GM21723 (cell line): Measurements from ENCODE around the gene RBM11.

Experiments
- ATAC-seq: cut with Tn5 transposase; IDR thresholded peaks from one replicate; pipeline ENCODE4 v1.9.1; 2021; ENCODE audit warnings: mild to moderate bottlenecking, moderate library complexity; ENCODE audit not compliant: unreplicated experiment

Gene RBM11

DNA sequence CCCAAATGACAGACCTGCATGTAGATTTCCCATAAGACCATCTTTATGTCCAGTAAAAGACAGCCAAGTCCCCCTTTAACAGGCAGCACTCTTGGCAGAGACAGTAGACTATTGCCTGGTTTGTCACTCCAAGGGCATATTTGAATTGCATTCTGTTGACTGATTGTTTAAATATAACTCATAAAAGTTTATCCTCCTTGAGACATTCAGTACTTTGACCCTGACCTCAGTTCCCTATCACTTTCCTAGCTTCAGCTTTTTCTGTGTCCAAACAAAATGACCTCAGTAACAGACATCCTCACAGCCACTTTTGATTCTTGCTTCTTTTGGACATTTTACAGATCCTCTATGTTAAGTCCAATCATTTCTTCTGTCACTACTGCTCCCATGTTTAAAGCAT, 51.1 kb downstream of the RBM11 start:
- no peak for ATAC-seq

- ATAC-seq, result no peak
Measured at GRCh38 chr21:14270631-14271030, 54.7 kb downstream of the RBM11 start.

GRCh38 chr21:14271053-14271452, 55.1 kb downstream of the RBM11 start:
- ATAC-seq, result no peak

- no peak for ATAC-seq
Measured at GRCh38 chr21:14271641-14272040, 55.7 kb downstream of the RBM11 start.

DNA sequence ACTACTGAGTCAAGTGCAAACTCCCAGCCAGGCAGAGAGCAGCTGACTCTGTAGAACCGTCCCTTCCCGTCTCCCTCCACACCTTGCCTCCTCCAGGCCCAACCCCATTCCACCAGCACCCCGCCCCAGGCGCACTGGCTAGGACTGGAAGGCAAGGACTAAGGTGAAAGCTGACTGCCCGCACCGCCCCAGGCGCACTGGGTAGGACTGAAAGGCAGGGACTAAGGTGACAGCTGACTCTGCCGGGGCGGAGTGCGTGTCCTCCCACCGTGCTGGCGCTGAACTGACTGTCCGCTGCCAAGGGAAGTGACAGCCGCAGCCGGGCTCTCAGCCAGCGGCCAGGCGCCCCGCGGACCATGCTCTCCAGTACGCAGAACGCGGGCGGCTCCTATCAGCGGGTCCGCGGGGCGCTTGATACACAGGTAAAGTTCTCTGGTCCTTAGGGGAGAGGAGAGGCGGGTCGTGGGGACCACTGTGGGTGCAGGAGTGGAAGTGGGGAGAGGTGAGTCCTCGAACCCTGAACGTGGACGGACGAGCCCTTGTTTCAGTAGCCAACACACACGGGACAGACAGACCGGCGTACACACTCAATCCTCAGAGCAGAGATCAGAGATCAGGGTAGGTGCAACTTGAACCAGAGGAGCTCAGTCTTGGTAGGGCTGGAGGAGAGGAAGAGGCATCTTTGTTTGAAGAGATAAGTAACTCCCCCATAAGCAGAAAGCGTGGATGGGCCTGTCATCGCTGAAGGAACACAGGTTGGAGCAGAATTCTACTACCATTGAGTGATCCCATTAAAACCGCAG, 58.0 kb downstream of the RBM11 start:
- no peak for ATAC-seq

- ATAC-seq, result no peak
Measured at GRCh38 chr21:14275702-14276205, 59.8 kb downstream of the RBM11 start.
